Tibial artery (tissue), 4 donors: ENCODE measurements around the gene SMIM3.

ENCODE experiments used
- DNase-seq, 2 donors: peaks; one replicate each; pipeline ENCODE4 v3.0.0-alpha.2; 2019
- H3K27ac ChIP-seq, 2 donors: fragments of 200-600 bp; sonication (generic) in 1 of 2; 1 replicate in 1 of 2; 2 replicates in 1 of 2; pipeline ENCODE4 v1.5.1; 2018 to 2019; ENCODE audit warnings: mild to moderate bottlenecking in 1 of 2
- H3K27me3 ChIP-seq, 2 donors: fragments of 200-600 bp; sonication (generic) in 1 of 2; one replicate each; pipeline versions ENCODE4 v1.5.1 to v1.6.0; 2016 to 2019
- H3K36me3 ChIP-seq, 3 donors: fragments of 200-600 bp; sonication (generic) in 2 of 3; one replicate each; pipeline ENCODE4 v1.5.1; 2016 to 2019; ENCODE audit warnings: mild to moderate bottlenecking in 2 of 3
- H3K4me1 ChIP-seq, 4 donors: fragments of 200-600 bp; sonication (generic) in 2 of 4; 1 replicate in 3 of 4; 2 replicates in 1 of 4; pipeline ENCODE4 v1.5.1; 2016 to 2019
- H3K4me3 ChIP-seq, 2 donors: fragments of 200-600 bp; sonication (generic) in 1 of 2; 1 replicate in 1 of 2; 2 replicates in 1 of 2; pipeline ENCODE4 v1.5.1; 2018 to 2019; ENCODE audit warnings: mild to moderate bottlenecking in 2 of 2
- H3K9me3 ChIP-seq, 3 donors: fragments of 200-600 bp; sonication (generic) in 1 of 3; one replicate each; pipeline ENCODE4 v1.5.1; 2016 to 2019
- intact Hi-C: fragments of 100-400 bp; cut with DNase I; formaldehyde crosslinking; loops from one replicate; pipeline ENCODE4 v1.15.0; 2023; ENCODE audit warnings: low total_unique reads
- TF ChIP-seq, protein P1 (sequence below), 2 experiments: fragments of 200-600 bp in 1 of 2; fragments of 450-650 bp in 1 of 2; IDR thresholded peaks; one replicate each; pipeline ENCODE4 v1.5.1; 2017 to 2019; ENCODE audit warnings: antibody characterized with exemption in 2 of 2, mild to moderate bottlenecking in 1 of 2, moderate library complexity in 1 of 2

Gene SMIM3

DNA sequence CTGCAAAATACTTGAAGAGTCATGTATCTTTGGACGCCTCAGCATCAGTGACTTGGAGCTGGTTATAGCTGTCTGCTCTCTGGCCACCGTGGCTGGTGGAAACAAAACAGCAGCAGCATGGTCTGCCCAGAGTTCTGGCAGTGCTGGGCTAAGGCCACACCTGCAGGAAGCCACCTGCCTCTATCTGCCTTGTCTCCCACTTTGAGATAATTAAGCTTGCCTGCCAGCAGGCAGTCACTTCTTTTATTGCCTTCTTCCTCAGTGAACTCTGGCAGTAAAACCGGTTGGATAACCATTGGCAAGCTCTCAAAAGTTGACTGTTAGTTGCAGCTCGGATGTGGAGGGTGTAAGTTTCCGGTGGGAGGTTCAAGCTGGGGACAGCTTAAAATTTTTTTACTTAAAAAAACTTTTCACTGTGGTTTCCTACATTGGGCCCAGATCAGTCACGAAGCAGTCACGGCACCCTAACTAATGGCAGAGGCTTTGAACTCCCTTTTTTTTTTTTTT is 4.9 kb downstream of the SMIM3 start:
- H3K4me3 ChIP-seq: peak overlapping the region in 1 of 2 donors; percentile 8
- no peaks in the 10 kb centered on the region for H3K9me3 ChIP-seq
- peaks cover under 1 to 84% (median 55%) of the 10 kb centered on the region in 4 donors for H3K4me1 ChIP-seq
- no peaks in the 10 kb centered on the region for H3K36me3 ChIP-seq
- TF ChIP-seq, protein P1, sequence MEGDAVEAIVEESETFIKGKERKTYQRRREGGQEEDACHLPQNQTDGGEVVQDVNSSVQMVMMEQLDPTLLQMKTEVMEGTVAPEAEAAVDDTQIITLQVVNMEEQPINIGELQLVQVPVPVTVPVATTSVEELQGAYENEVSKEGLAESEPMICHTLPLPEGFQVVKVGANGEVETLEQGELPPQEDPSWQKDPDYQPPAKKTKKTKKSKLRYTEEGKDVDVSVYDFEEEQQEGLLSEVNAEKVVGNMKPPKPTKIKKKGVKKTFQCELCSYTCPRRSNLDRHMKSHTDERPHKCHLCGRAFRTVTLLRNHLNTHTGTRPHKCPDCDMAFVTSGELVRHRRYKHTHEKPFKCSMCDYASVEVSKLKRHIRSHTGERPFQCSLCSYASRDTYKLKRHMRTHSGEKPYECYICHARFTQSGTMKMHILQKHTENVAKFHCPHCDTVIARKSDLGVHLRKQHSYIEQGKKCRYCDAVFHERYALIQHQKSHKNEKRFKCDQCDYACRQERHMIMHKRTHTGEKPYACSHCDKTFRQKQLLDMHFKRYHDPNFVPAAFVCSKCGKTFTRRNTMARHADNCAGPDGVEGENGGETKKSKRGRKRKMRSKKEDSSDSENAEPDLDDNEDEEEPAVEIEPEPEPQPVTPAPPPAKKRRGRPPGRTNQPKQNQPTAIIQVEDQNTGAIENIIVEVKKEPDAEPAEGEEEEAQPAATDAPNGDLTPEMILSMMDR (IDR thresholded peaks at IDR 0.05): no peak
- intact Hi-C loops: no loop called here
- H3K27ac ChIP-seq: peak overlapping the region; percentile 96 to 97
- DNase-seq: peak; percentile 76 to 83
- H3K27me3 ChIP-seq: no peaks in the 10 kb centered on the region

DNA sequence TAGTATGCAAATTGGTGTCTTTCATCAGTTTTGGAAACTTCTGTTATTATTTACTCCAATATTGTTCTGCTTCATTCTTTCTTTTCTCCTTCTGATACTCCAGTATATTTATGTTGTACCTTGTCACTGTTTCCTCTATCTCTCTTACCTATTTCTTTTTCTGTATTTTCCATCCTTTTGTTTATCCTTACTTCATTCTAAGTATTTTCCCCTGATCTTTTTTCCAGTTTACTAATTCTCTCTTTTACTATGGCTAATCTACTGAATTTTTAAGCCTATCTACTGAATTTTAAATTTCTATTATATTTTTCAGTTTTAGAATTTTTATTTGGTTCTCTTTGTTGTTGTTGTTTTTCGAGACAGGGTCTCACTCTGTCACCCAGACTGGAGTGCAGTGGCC is 7.4 kb downstream of the SMIM3 start:
- Histone ChIP-seq H3K27me3 (no peaks in the 10 kb centered on the region), H3K4me1 (peaks cover 0 to 91% (median 54%) of the 10 kb centered on the region in 4 donors), H3K27ac (peak overlapping the region in 1 of 2 donors; percentile 96), H3K4me3 (no peak overlapping the region), H3K9me3 (no peaks in the 10 kb centered on the region), H3K36me3 (no peaks in the 10 kb centered on the region)
- TF ChIP-seq, protein P1 (IDR thresholded peaks at IDR 0.05): no peak
- intact Hi-C loops: no loop called here
- DNase-seq: no peak

DNA sequence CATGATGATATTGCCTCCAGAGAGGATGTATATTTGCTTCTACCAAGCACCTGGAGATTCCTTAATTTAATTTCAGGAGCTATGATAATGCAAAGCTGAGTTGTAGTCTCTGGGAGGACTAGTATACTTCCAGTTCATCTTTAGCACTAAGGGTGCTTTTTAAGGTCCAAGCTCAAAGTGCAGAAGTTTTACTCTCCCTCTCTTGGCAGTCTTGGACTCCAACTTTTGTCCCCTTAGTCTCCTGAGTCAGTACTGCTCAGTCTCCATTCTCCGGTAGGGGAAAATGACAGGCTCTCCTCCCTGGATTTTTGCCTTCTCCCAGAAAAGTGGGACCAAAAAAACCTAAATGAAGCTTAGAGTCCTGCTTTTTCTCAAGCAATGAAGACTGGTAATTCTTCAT is 8.3 kb downstream of the SMIM3 start:
- Histone ChIP-seq H3K27me3 (no peaks in the 10 kb centered on the region), H3K36me3 (no peaks in the 10 kb centered on the region), H3K4me1 (peaks cover 0 to 91% (median 47%) of the 10 kb centered on the region in 4 donors), H3K9me3 (no peaks in the 10 kb centered on the region), H3K27ac (peak overlapping the region in 1 of 2 donors; percentile 96), H3K4me3 (no peak overlapping the region)
- DNase-seq: no peak
- intact Hi-C loops: no loop called here
- TF ChIP-seq, protein P1 (IDR thresholded peaks at IDR 0.05): no peak

DNA sequence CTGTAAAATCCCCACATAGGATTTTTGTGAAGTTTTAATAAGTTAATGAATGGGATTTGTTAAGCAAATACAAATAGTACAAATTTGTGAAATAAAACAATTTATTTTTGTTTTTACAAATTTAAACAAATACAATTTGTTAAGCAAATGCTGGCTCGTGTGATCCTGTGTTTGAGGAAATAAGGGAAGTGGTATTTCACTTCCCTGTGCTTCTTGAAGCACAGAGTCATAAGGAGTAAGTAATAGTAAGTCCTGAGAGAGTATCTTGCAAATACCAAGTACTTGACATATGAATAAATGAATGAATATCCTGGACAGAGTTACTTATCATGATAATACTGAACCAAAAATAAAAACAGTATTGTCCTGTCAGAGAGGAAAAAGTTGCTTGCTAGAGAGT is 9.1 kb downstream of the SMIM3 start:
- no peaks in the 10 kb centered on the region for H3K36me3 ChIP-seq
- H3K4me1 ChIP-seq: peaks cover 0 to 91% (median 40%) of the 10 kb centered on the region in 4 donors
- no peaks in the 10 kb centered on the region for H3K9me3 ChIP-seq
- H3K27ac ChIP-seq: peak overlapping the region in 1 of 2 donors; percentile 96
- intact Hi-C loops: no loop called here
- TF ChIP-seq, protein P1 (IDR thresholded peaks at IDR 0.05): no peak
- H3K4me3 ChIP-seq: no peak overlapping the region
- H3K27me3 ChIP-seq: no peaks in the 10 kb centered on the region
- no peak for DNase-seq

DNA sequence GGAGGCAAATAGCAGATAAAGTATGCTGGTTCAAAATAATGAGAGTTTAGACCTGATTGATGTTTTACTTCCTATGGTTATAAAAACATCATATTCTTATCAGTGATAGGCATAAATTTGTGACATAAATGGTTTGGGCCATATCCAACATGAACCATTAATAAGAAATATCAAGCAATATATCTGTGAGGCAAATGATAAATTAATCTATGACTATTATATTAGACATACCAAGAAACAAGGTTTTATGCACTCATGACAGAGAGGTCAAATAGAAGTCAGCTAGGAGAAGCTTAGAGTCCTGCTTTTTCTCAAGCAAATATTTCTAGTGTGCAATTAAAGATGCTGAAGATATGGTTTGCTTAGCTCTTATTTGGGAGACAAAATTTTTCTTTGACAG is 10.4 kb downstream of the SMIM3 start:
- TF ChIP-seq, protein P1 (IDR thresholded peaks at IDR 0.05): no peak
- Histone ChIP-seq H3K4me3 (no peak overlapping the region), H3K36me3 (no peaks in the 10 kb centered on the region), H3K9me3 (no peaks in the 10 kb centered on the region), H3K4me1 (peaks cover 0 to 90% (median 29%) of the 10 kb centered on the region in 4 donors), H3K27me3 (no peaks in the 10 kb centered on the region), H3K27ac (no peak overlapping the region)
- intact Hi-C loops: no loop called here
- no peak for DNase-seq

DNA sequence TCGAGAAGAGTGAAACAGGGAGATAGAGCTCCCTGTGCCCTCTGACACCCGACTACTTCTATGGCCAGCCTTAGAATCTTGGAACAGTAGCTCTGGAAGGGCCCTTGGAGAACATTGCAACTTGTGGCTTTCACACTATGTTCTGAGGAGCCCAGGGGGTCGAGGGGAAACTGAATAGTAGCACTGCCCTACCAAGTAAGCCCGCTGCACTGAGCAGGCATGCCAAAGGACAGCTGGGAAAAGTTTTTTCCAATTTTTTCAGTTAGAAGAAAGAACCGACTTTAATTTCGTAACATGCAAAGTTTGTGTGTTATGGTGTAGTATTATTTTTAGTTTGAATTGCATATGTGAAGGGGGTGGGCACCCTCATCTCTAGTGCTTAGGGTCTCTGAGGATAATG is 10.9 kb downstream of the SMIM3 start:
- Histone ChIP-seq H3K4me1 (peaks cover 0 to 85% (median 24%) of the 10 kb centered on the region in 4 donors), H3K4me3 (no peak overlapping the region), H3K36me3 (no peaks in the 10 kb centered on the region), H3K27me3 (no peaks in the 10 kb centered on the region), H3K9me3 (no peaks in the 10 kb centered on the region), H3K27ac (peak overlapping the region; percentile 47 to 49)
- no peak for DNase-seq
- TF ChIP-seq, protein P1 (IDR thresholded peaks at IDR 0.05): no peak
- intact Hi-C loops: no loop called here
